T-helper 17 cell (primary cell): ENCODE measurements around the gene PGP. TPM values are rescaled to one million over a fixed set of nuclear protein-coding genes. Genes with fewer than 3 reads are reported as not detected.
A peak's percentile ranks its signal among the peaks of the same experiment; 100 is the strongest.

Source experiments
- ATAC-seq: fragments of 150-1000 bp; cut with Tn5 transposase; 2 replicates; pipeline ENCODE4 v1.10.0; 2021; ENCODE audit warnings: mild to moderate bottlenecking, moderate library complexity
- DNase-seq, 3 donors: peaks; one replicate each; pipeline versions ENCODE4 v3.0.0 to v3.0.0-alpha.2; 2020 to 2021
- H3K9me3 ChIP-seq: one replicate; pipeline ENCODE4 v1.7.0; 2013; ENCODE audit warnings: low read length, mild to moderate bottlenecking; ENCODE audit not compliant: control insufficient read depth, poor library complexity, severe bottlenecking
- H3K27ac Mint-ChIP-seq: one replicate; pipeline ENCODE4 v1.8.0; 2022; ENCODE audit warnings: mild to moderate bottlenecking, moderate library complexity, mixed read lengths
- H3K27me3 Mint-ChIP-seq: one replicate; pipeline ENCODE4 v1.8.0; 2022; ENCODE audit warnings: mixed read lengths
- H3K36me3 Mint-ChIP-seq: one replicate; pipeline ENCODE4 v1.8.0; 2022; ENCODE audit warnings: low read depth, mixed read lengths
- H3K4me1 Mint-ChIP-seq: one replicate; pipeline ENCODE4 v1.8.0; 2022; ENCODE audit warnings: mild to moderate bottlenecking, mixed read lengths
- H3K4me3 Mint-ChIP-seq: one replicate; pipeline ENCODE4 v1.8.0; 2022; ENCODE audit warnings: mild to moderate bottlenecking, moderate library complexity, mixed read lengths
- total RNA-seq, 4 donors: library from RNA in 2 of 4; stranded (reverse) in 2 of 4; gene quantifications; one replicate each; pipeline ENCODE4 v1.2.3 and lab custom pipeline; 2022 to 2026

Gene PGP
- total RNA-seq, 2 donors from 2014 or later: 7.8 to 9.2 TPM

- Mint-ChIP-seq H3K4me3 (peak within 1 kb of the TSS; percentile 65), H3K27ac (no peak within 1 kb of the TSS), H3K36me3 (no peaks in the 10 kb centered on the region), H3K27me3 (peaks cover 29% of the 10 kb centered on the region), H3K4me1 (peaks cover 6% of the 10 kb centered on the region)
- no peaks in the 10 kb centered on the region for H3K9me3 ChIP-seq
- peak; percentile 55 for ATAC-seq
- peak in 1 of 3 donors; percentile 19 for DNase-seq
These were observed 18.3 kb downstream of the PGP start, which contains the start of gene CASKIN1 for GRCh38 chr16:2196162-2196980. CASKIN1 (minus strand) TSS chr16:2196605; CDS start chr16:2196432, 173 bp downstream.

- DNase-seq: no peak
These were observed 19.1 kb downstream of the PGP start for GRCh38 chr16:2195322-2196161.

GRCh38 chr16:2194852-2195321 is 19.8 kb downstream of the PGP start:
- H3K27me3 Mint-ChIP-seq: peaks cover 29% of the 10 kb centered on the region
- H3K9me3 ChIP-seq: no peaks in the 10 kb centered on the region
- peaks cover 6% of the 10 kb centered on the region for H3K4me1 Mint-ChIP-seq
- no peaks in the 10 kb centered on the region for H3K36me3 Mint-ChIP-seq
- H3K27ac Mint-ChIP-seq: no peak overlapping the region
- DNase-seq: peak in 1 of 3 donors; percentile 23
- ATAC-seq: peak; percentile 73
- peak overlapping the region; percentile 63 for H3K4me3 Mint-ChIP-seq

More at GRCh38 chr16:2195322-2196161, 19.1 kb downstream of the PGP start:
- peaks cover 29% of the 10 kb centered on the region for H3K27me3 Mint-ChIP-seq
- H3K27ac Mint-ChIP-seq: no peak overlapping the region
- H3K4me1 Mint-ChIP-seq: peaks cover 6% of the 10 kb centered on the region
- ATAC-seq: peak; percentile 34
- peak overlapping the region; percentile 57 for H3K4me3 Mint-ChIP-seq
- H3K36me3 Mint-ChIP-seq: no peaks in the 10 kb centered on the region
- H3K9me3 ChIP-seq: no peaks in the 10 kb centered on the region

- no peak overlapping the region for H3K27ac Mint-ChIP-seq
- H3K36me3 Mint-ChIP-seq: no peaks in the 10 kb centered on the region
- H3K27me3 Mint-ChIP-seq: peaks cover 29% of the 10 kb centered on the region
- no peaks in the 10 kb centered on the region for H3K9me3 ChIP-seq
- DNase-seq (no peak), ATAC-seq (no peak)
- peak overlapping the region; percentile 63 for H3K4me3 Mint-ChIP-seq
- H3K4me1 Mint-ChIP-seq: peaks cover 6% of the 10 kb centered on the region
These were observed 20.3 kb downstream of the PGP start for GRCh38 chr16:2194166-2194834.

- Mint-ChIP-seq H3K36me3 (no peaks in the 10 kb centered on the region), H3K4me3 (no peak overlapping the region), H3K4me1 (peaks cover 4% of the 10 kb centered on the region), H3K27me3 (peaks cover 10% of the 10 kb centered on the region), H3K27ac (no peak overlapping the region)
- no peak for ATAC-seq
- no peaks in the 10 kb centered on the region for H3K9me3 ChIP-seq
- DNase-seq: no peak
These were observed 23.3 kb downstream of the PGP start for GRCh38 chr16:2191446-2191706.

- H3K4me1 Mint-ChIP-seq: peaks cover 4% of the 10 kb centered on the region
- H3K9me3 ChIP-seq: no peaks in the 10 kb centered on the region
- no peaks in the 10 kb centered on the region for H3K36me3 Mint-ChIP-seq
These were observed 23.8 kb downstream of the PGP start for GRCh38 chr16:2190659-2191445.

GRCh38 chr16:2190002-2190658 is 24.5 kb downstream of the PGP start:
- Mint-ChIP-seq H3K36me3 (no peaks in the 10 kb centered on the region), H3K27me3 (peaks cover 7% of the 10 kb centered on the region), H3K4me1 (peaks cover 4% of the 10 kb centered on the region)

More at GRCh38 chr16:2190659-2191445, 23.8 kb downstream of the PGP start:
- H3K4me3 Mint-ChIP-seq: no peak overlapping the region
- no peak overlapping the region for H3K27ac Mint-ChIP-seq
- ATAC-seq: no peak
- H3K27me3 Mint-ChIP-seq: peaks cover 10% of the 10 kb centered on the region
- DNase-seq: no peak

GRCh38 chr16:2189252-2189893 is 25.3 kb downstream of the PGP start:
- Mint-ChIP-seq H3K27me3 (no peaks in the 10 kb centered on the region), H3K4me1 (peaks cover 1% of the 10 kb centered on the region), H3K4me3 (no peak overlapping the region), H3K36me3 (no peaks in the 10 kb centered on the region), H3K27ac (no peak overlapping the region)
- no peak for ATAC-seq
- no peak for DNase-seq
- H3K9me3 ChIP-seq: no peaks in the 10 kb centered on the region

More at GRCh38 chr16:2190002-2190658, 24.5 kb downstream of the PGP start:
- DNase-seq (no peak), ATAC-seq (no peak)
- H3K4me3 Mint-ChIP-seq: no peak overlapping the region
- H3K9me3 ChIP-seq: no peaks in the 10 kb centered on the region
- no peak overlapping the region for H3K27ac Mint-ChIP-seq

GRCh38 chr16:2188395-2188794 is 26.2 kb downstream of the PGP start:
- H3K9me3 ChIP-seq: no peaks in the 10 kb centered on the region
- no peak overlapping the region for H3K4me3 Mint-ChIP-seq
- ATAC-seq (no peak), DNase-seq (no peak)
- H3K27me3 Mint-ChIP-seq: no peaks in the 10 kb centered on the region
- H3K27ac Mint-ChIP-seq: no peak overlapping the region
- no peaks in the 10 kb centered on the region for H3K36me3 Mint-ChIP-seq
- H3K4me1 Mint-ChIP-seq: peaks cover 2% of the 10 kb centered on the region

- H3K4me3 Mint-ChIP-seq: no peak overlapping the region
- H3K4me1 Mint-ChIP-seq: peaks cover 4% of the 10 kb centered on the region
- H3K36me3 Mint-ChIP-seq: no peaks in the 10 kb centered on the region
- DNase-seq: no peak
- H3K9me3 ChIP-seq: no peaks in the 10 kb centered on the region
- no peak for ATAC-seq
- H3K27ac Mint-ChIP-seq: no peak overlapping the region
- no peaks in the 10 kb centered on the region for H3K27me3 Mint-ChIP-seq
These were observed 27.4 kb downstream of the PGP start for GRCh38 chr16:2187212-2187611.

- H3K36me3 Mint-ChIP-seq: no peaks in the 10 kb centered on the region
- DNase-seq (no peak), ATAC-seq (no peak)
- peaks cover 5% of the 10 kb centered on the region for H3K4me1 Mint-ChIP-seq
- H3K27me3 Mint-ChIP-seq: no peaks in the 10 kb centered on the region
- H3K9me3 ChIP-seq: no peaks in the 10 kb centered on the region
- no peak overlapping the region for H3K27ac Mint-ChIP-seq
- no peak overlapping the region for H3K4me3 Mint-ChIP-seq
These were observed 28.1 kb downstream of the PGP start for GRCh38 chr16:2186505-2186904.

- Mint-ChIP-seq H3K4me3 (no peak overlapping the region), H3K27ac (peak overlapping the region; percentile 39), H3K4me1 (peaks cover 5% of the 10 kb centered on the region), H3K27me3 (no peaks in the 10 kb centered on the region), H3K36me3 (no peaks in the 10 kb centered on the region)
- no peaks in the 10 kb centered on the region for H3K9me3 ChIP-seq
- ATAC-seq (no peak), DNase-seq (no peak)
These were observed 28.6 kb downstream of the PGP start for GRCh38 chr16:2186064-2186463.
